Endothelial cell of umbilical vein (primary cell): Measurements from ENCODE around the gene CDC42EP5. TPM values are rescaled to one million over a fixed set of nuclear protein-coding genes. Genes with fewer than 3 reads are reported as not detected.
A peak's percentile ranks its signal among the peaks of the same experiment; 100 is the strongest.

Experiments
- BruUV-seq: library from RNA; stranded (reverse); fragments of 400-500 nt; replicated peaks from 2 replicates; lab custom pipeline; 2021; lab: Mats Ljungman, UMichigan
- CTCF ChIA-PET: fragments of 300-600, 350-600 bp; sonication (Branson Sonifier 250); formaldehyde crosslinking; loops from one replicate; lab custom pipeline; 2021; ENCODE audit warnings: antibody characterized with exemption, inconsistent platforms; lab: Charles Lee
- POLR2A ChIA-PET: fragments of 300-600, 350-600 bp; sonication (Branson Sonifier 250); formaldehyde crosslinking; loops from one replicate; lab custom pipeline; 2021; ENCODE audit warnings: antibody characterized with exemption, inconsistent platforms; lab: Charles Lee
- DNase-seq: peaks from one replicate; pipeline ENCODE4 v3.0.0-alpha.2; 2011; ENCODE audit warnings: low read depth, low spot score
- FAIRE-seq: peaks from 2 replicates; lab custom pipeline; 2011; peaks lifted over from hg19 to GRCh38; lab: Jason Lieb, UNC
- H2AFZ ChIP-seq: 2 replicates; pipeline ENCODE4 v1.6.0; 2012; ENCODE audit warnings: low read depth, low read length, control low read depth, inconsistent platforms
- H3K27ac ChIP-seq: 2 replicates; pipeline ENCODE4 v1.5.1; 2011; ENCODE audit warnings: low read depth, mild to moderate bottlenecking, control low read depth, low read length, moderate library complexity; ENCODE audit not compliant: insufficient read depth
- H3K27me3 ChIP-seq, 2 experiments: 2 replicates each; pipeline versions ENCODE4 v1.6.0 to v1.6.1; 2011; ENCODE audit warnings: low read length in 2 of 2, mixed read lengths in 1 of 2; ENCODE audit not compliant: control insufficient read depth in 2 of 2, insufficient read depth in 2 of 2
- H3K36me3 ChIP-seq, 2 experiments: 2 replicates in 1 of 2; 3 replicates in 1 of 2; pipeline ENCODE4 v1.5.1; 2011; ENCODE audit warnings: low read length in 2 of 2, mild to moderate bottlenecking in 1 of 2, moderate library complexity in 1 of 2; ENCODE audit not compliant: control insufficient read depth in 2 of 2, insufficient read depth in 2 of 2; ENCODE audit errors: extremely low read depth in 1 of 2
- H3K4me1 ChIP-seq: 3 replicates; pipeline ENCODE4 v1.5.1; 2011; ENCODE audit warnings: mild to moderate bottlenecking, low read length; ENCODE audit not compliant: control insufficient read depth, insufficient read depth; ENCODE audit errors: extremely low read depth
- H3K4me2 ChIP-seq: 2 replicates; pipeline ENCODE4 v1.6.1; 2011; ENCODE audit warnings: low read length, control low read depth, mixed read lengths; ENCODE audit not compliant: insufficient read depth
- H3K4me3 ChIP-seq, 3 experiments: fragments of 200-600 bp in 1 of 3; sonication (generic), shearing (Covaris generic) in 1 of 3; replicated peaks in 1 of 3; 2 replicates each; pipeline ENCODE4 v1.5.1; 2011 to 2016; ENCODE audit warnings: control low read depth in 3 of 3, low read length in 3 of 3, mild to moderate bottlenecking in 2 of 3, inconsistent platforms in 1 of 3, low read depth in 1 of 3, moderate library complexity in 1 of 3; ENCODE audit not compliant: insufficient read depth in 1 of 3
- H3K79me2 ChIP-seq: 2 replicates; pipeline ENCODE4 v1.6.0; 2012; ENCODE audit warnings: low read length, inconsistent platforms; ENCODE audit not compliant: control insufficient read depth, insufficient read depth
- H3K9ac ChIP-seq: replicated peaks from 2 replicates; pipeline ENCODE3; 2011; ENCODE audit warnings: low read length, control low read depth; ENCODE audit not compliant: insufficient read depth; ENCODE audit errors: extremely low read depth
- H3K9me1 ChIP-seq: replicated peaks from 3 replicates; pipeline ENCODE4 v1.6.0; 2011; ENCODE audit warnings: mild to moderate bottlenecking, low read length; ENCODE audit not compliant: control insufficient read depth, insufficient read depth; ENCODE audit errors: extremely low read depth
- H3K9me3 ChIP-seq: replicated peaks from 2 replicates; pipeline ENCODE4 v1.5.1; 2012; ENCODE audit warnings: low read length, inconsistent platforms; ENCODE audit not compliant: control insufficient read depth, insufficient read depth
- H4K20me1 ChIP-seq: replicated peaks from 2 replicates; pipeline ENCODE3; 2011; ENCODE audit warnings: mild to moderate bottlenecking, low read length; ENCODE audit not compliant: control insufficient read depth, insufficient read depth; ENCODE audit errors: extremely low read depth
- CTCF ChIP-seq, 2 donors: IDR thresholded peaks; 1 replicate in 1 of 2; 2 replicates in 1 of 2; pipeline ENCODE4 v1.5.1; 2011; ENCODE audit warnings: low read length in 2 of 2, mild to moderate bottlenecking in 2 of 2, moderate library complexity in 2 of 2, control low read depth in 1 of 2, inconsistent platforms in 1 of 2, low read depth in 1 of 2; ENCODE audit not compliant: insufficient read depth in 1 of 2; ENCODE audit errors: extremely low read depth in 1 of 2
- EZH2 ChIP-seq: IDR thresholded peaks from 2 replicates; pipeline ENCODE4 v1.6.1; 2012; ENCODE audit warnings: borderline replicate concordance, low read depth, mild to moderate bottlenecking, moderate library complexity, low read length, inconsistent platforms; ENCODE audit not compliant: severe bottlenecking
- POLR2A ChIP-seq: IDR thresholded peaks from 2 replicates; pipeline ENCODE4 v1.6.1; 2012; ENCODE audit warnings: low read depth, mild to moderate bottlenecking, control low read depth, low read length
- POLR2AphosphoS5 ChIP-seq: IDR thresholded peaks from 2 replicates; pipeline ENCODE4 v1.6.1; 2012; ENCODE audit warnings: low read depth, mild to moderate bottlenecking, control low read depth, low read length, moderate library complexity; ENCODE audit not compliant: insufficient read depth
- dilution Hi-C: fragments of 300-500 bp; cut with MboI; formaldehyde crosslinking; loops from one replicate; pipeline ENCODE4 v1.15.0; 2019; ENCODE audit warnings: low sequenced_read_pairs; ENCODE audit not compliant: extremely low pct_ligation_motif_present
- intact Hi-C: fragments of 100-400 bp; cut with micrococcal nuclease; formaldehyde crosslinking; loops from one replicate; pipeline ENCODE4 v1.10.0; 2022
- polyA plus RNA-seq, 4 experiments: library from polyadenylated mRNA; depleted of rRNA in 3 of 4; stranded (reverse) in 3 of 4; unstranded in 1 of 4; fragments of >200 nt; gene quantifications; 2 replicates each; pipeline versions ENCODE4 v1.2.1 to v1.2.3, GENCODE V29; 2011 to 2012; ENCODE audit warnings: missing spikeins in 1 of 4
- total RNA-seq: library from RNA; stranded (reverse); gene quantifications from 2 replicates; pipeline ENCODE4 v1.2.3, GENCODE V29; 2021

CDC42EP5 gene
- total and polyA plus RNA-seq, 2 donors (not counting 3 experiments of a cell fraction or from before 2014, with no cell fraction given) = 37.3 to 85.5 TPM

- H3K27ac ChIP-seq = peak overlapping the region; percentile 87
- peaks cover 72% of the 10 kb centered on the region for H3K79me2 ChIP-seq
- peaks cover 33 to 41% of the 10 kb centered on the region in 2 experiments for H3K36me3 ChIP-seq
- peak overlapping the region; percentile 76 to 96 (median 92) for H3K4me3 ChIP-seq
- H3K9ac ChIP-seq = peak overlapping the region; percentile 97
- H4K20me1 ChIP-seq = peaks cover 11% of the 10 kb centered on the region
- intact Hi-C loops = loop anchor here (1.0 to 5.0 kb wide), 2 partner anchors 14 to 247 kb away; partner anchors contain the start of genes LENG9 and RPS9
- FAIRE-seq (peak; percentile 55), DNase-seq (no peak)
- POLR2A ChIA-PET = no interaction called here
- H3K4me2 ChIP-seq = peak overlapping the region; percentile 96
- no TSS peak for BruUV-seq
- H2AFZ ChIP-seq = no peak overlapping the region
- no peaks in the 10 kb centered on the region for H3K9me1 ChIP-seq
- TF ChIP-seq CTCF (IDR thresholded peaks at IDR 0.05; ENCODE audit: extremely low read depth in 1 of 2, insufficient read depth in 1 of 2, low read depth in 1 of 2, low read length in 2 of 2) (no peak), POLR2A (no peak), EZH2 (no peak), POLR2AphosphoS5 (no peak)
- no peaks in the 10 kb centered on the region for H3K9me3 ChIP-seq
- H3K4me1 ChIP-seq = peaks cover 22% of the 10 kb centered on the region
- dilution Hi-C loops = no loop called here
- CTCF ChIA-PET = interaction anchor here (1.3 kb wide), 1 partner anchor 290 kb away, joined by 3 read pairs; the partner anchor contains the start of gene LENG1
- no peaks in the 10 kb centered on the region for H3K27me3 ChIP-seq
Observed at GRCh38 chr19:54449701-54450069, 23.4 kb downstream of the CDC42EP5 start.
